Anterior cingulate cortex (tissue), 58 donors: ENCODE measurements around the gene ANKS1B.
A peak's percentile ranks its signal among the peaks of the same experiment; 100 is the strongest.

Experiments
- DNase-seq, 58 donors: peaks; one replicate each; lab custom pipeline; 2025; lab: John Stamatoyannopoulos, UW

ANKS1B gene

GRCh38 chr12:99108924-99109323, 875.8 kb downstream of the ANKS1B start:
- DNase-seq: no peak

- no peak for DNase-seq
Measured at GRCh38 chr12:99099786-99100185, 885.0 kb downstream of the ANKS1B start.

- no peak for DNase-seq
Measured at GRCh38 chr12:99097171-99097570, 887.6 kb downstream of the ANKS1B start.

GRCh38 chr12:99093166-99093565, 891.6 kb downstream of the ANKS1B start:
- no peak for DNase-seq

- peak in 8 of 58 donors; percentile 7 to 28 (median 16) for DNase-seq
Measured at GRCh38 chr12:99092100-99092851, 892.5 kb downstream of the ANKS1B start.

- no peak for DNase-seq
Measured at GRCh38 chr12:99087278-99087677, 897.5 kb downstream of the ANKS1B start.

- no peak for DNase-seq
Measured at GRCh38 chr12:99079811-99080210, 904.9 kb downstream of the ANKS1B start.

- no peak for DNase-seq
Measured at GRCh38 chr12:99068993-99069747, 915.6 kb downstream of the ANKS1B start.

- no peak for DNase-seq
Measured at GRCh38 chr12:99067171-99067785, 917.5 kb downstream of the ANKS1B start.

GRCh38 chr12:99066726-99067125, 918.0 kb downstream of the ANKS1B start:
- DNase-seq: no peak

GRCh38 chr12:99063182-99063581, 921.6 kb downstream of the ANKS1B start:
- DNase-seq: peak in 1 of 58 donors; percentile 16

- peak in 12 of 58 donors; percentile 3 to 33 (median 15) for DNase-seq
Measured at GRCh38 chr12:99059824-99060511, 924.8 kb downstream of the ANKS1B start.

GRCh38 chr12:99057670-99058069, 927.1 kb downstream of the ANKS1B start:
- peak in 1 of 58 donors; percentile 28 for DNase-seq

GRCh38 chr12:99056186-99056585, 928.5 kb downstream of the ANKS1B start:
- no peak for DNase-seq

- no peak for DNase-seq
Measured at GRCh38 chr12:99055299-99055698, 929.4 kb downstream of the ANKS1B start.

- DNase-seq: no peak
Measured at GRCh38 chr12:99054601-99055128, 930.1 kb downstream of the ANKS1B start.

- peak in 2 of 58 donors; percentile 18 to 39 for DNase-seq
Measured at GRCh38 chr12:99053616-99054362, 930.9 kb downstream of the ANKS1B start.

GRCh38 chr12:99049774-99050173, 935.0 kb downstream of the ANKS1B start:
- DNase-seq: no peak

- no peak for DNase-seq
Measured at GRCh38 chr12:99045158-99045557, 939.6 kb downstream of the ANKS1B start.
